GF-D8 (cell line): Measurements from ENCODE around the gene TBC1D30.
"Not testable (repeated sequence)": the region's sequence is repeated elsewhere in the genome, so short reads cannot be mapped to it uniquely, and the experiment has no call there.

Experiments
- DNase-seq: peaks from one replicate; lab custom pipeline; 2025; lab: John Stamatoyannopoulos, UW

Gene TBC1D30

DNA sequence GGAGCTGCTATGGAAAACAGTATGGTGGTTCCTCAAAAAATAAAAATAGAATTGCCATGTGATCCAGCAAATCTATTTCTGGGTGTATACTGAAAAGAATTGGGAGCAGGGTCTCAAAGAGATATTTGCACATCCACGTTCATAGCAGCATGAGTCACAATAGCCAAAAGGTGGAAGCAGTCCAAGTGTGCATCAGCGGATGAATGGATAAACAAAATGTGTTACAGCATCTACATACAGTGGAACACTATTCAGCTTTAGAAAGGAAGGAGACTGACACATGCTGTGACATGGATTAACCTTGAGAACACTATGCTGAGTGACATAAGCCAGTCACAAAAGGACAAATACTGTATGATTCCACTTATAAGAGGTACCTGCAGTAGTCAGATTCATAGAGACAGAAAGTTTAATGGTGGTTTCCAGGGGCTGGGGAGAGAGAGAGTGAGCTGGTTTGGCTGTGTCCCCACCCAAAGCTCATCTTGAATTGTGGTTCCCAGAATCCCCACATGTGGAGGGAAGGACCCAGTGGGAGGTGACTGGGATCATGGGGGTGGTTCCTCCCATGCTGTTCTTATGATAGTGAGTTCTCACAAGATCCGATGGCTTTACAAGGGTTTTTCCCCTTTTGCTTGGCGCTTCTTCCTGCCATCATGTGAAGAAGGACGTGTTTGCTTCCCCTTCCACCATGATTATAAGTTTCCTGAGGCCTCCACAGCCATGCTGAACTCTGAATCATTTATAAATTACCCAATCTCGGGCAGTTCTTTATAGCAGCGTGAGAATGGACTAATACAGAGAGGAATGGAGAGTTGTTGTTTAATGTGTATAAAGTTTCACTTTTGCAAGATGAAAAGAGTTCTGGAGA is 17.6 kb upstream of the TBC1D30 start:
- no peak for DNase-seq

DNA sequence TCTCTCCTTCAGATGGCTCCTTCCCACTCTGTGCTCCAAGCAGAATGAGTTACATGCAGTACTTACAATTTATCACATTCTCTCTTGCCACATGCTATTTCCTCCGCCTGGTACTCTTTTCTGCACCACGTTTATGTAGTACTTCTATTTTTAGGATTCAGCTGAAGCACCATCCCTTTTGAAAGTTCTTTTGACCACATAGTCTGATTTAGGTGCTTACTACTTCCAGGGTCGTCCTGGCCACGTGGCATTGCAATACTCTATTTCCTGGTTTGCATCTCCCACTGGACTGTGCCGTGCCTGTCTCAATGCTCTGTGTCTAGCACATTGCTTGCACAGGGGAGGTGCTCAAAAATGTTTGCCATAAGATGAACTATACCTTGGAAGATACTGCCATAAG is 16.3 kb upstream of the TBC1D30 start:
- DNase-seq, result no peak

DNA sequence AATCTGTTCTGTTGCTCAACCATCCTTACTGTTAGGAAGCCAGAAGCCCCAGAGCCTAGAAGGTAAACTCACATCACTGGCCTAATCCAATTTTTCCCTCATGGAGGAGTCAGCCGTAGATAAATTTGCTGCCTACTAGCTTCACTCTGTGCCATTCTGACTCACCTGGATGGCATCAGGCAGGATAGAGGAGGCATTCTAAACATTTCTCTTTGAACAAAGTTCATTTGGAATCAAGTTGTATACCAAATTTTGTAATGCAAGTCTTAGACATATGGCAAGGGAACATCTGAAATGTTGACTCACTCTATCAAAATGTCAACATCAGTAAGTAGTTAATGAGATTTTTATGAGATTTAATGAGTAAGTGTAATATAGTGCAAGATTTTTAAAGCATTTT is 13.6 kb upstream of the TBC1D30 start:
- no peak for DNase-seq

DNA sequence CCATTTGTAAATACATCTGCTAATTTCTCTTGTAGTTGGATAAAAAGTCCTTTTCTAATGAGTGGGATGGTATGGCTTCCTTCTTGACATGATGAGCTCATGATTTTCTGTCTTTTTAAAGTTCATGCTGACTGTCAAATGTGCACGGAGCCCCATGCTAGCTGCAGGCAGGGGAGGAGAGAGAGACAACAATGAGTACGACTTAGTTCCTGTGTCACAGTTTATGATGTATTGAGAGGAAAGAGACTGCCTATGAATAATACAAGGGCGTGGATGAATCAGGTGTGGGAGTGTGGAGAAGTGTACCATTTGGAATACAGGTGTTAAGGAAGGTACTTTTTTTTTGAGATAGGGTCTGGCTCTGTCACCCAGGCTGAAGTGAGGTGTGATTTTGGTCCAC is 10.7 kb upstream of the TBC1D30 start:
- DNase-seq, result no peak

DNA sequence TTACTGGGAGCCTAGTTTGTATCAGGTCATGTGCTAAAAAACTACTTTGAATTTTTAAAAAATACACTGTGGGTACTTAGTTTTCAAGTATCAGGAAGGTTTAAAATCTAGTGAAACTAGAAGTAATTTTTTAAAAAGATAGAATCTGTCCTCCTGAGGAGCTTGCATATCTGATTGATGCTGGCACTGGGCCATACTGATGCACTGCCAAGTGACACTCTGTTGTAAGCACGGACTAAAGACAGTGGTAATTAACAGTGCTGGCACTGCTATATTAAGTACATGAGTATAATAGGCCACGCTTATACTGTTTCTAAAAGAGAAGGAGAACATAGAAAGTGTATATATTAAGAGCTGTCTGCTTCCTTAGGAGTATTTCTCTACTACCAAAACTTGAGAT is 10.0 kb upstream of the TBC1D30 start:
- no peak for DNase-seq

DNA sequence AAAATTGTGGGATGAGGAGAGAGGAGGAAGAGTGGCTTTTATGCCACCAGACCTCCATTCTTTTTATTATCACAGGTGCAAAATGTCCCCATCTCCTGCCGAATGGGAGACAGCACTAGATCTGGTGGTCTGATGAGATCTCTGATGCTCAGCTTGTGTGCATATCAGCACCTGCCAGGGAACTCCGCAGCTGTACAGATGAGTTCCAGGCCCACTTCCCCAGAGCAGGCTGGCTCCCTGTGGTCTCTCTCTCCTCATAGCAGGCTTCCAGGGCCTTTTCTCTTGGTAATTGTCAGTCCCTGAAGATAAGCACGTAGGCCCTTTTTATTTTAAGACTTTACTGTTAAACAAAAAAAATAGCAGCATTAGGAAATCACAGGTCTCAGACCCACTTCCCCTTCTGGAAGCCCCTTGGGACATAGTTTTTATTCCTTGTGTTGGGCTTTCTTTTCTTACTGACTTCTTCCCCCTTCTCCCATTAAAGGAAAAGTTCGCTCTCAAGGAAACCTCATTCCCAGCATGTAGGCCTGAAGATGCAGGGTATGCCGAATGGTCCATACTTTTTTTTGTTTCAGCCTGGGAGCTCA is 4.5 kb upstream of the TBC1D30 start:
- no peak for DNase-seq

DNA sequence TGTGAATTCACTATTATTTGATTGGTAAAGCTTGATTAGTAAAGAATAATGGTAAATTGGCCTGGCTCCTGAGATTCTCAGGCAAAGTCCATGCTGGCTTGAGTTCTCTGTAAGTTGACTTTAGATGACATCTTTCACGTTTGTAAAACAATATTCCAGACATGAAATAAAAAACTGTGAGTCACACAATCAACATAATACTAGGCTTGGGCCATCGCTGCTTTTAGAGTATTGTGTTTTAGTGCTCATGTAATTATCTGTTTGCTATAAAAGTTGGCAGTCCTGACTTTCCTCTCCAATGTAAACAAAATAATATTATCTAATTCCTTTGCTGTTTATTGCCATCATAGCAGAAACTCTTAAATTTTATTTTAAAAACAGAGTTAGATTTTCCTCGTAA is 3.9 kb upstream of the TBC1D30 start:
- no peak for DNase-seq

DNA sequence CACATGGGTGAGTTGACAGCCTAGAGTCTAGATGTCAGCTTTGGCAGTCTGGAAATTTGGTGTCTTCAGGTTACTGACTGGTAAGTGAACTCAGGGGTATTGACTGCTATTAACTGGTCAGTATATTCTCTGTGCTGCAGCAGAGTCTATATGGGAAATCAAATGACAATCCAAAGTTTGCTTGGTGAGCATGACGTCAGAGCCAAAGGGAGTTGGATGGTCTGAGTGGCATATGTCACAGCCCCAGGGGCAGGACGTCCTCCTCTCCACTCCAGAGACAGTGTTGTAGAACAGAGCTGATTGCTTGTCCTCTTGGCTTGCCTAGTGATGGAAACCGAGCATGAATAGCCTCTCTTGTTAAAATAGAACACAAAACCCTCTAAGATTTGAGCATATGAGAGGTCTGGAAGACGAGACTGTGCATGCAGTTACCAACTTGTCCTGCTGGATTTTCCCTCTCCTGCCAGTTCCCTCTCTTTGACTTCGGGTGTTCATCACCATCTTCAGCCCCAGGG is 3.3 kb upstream of the TBC1D30 start:
- DNase-seq, result no peak

DNA sequence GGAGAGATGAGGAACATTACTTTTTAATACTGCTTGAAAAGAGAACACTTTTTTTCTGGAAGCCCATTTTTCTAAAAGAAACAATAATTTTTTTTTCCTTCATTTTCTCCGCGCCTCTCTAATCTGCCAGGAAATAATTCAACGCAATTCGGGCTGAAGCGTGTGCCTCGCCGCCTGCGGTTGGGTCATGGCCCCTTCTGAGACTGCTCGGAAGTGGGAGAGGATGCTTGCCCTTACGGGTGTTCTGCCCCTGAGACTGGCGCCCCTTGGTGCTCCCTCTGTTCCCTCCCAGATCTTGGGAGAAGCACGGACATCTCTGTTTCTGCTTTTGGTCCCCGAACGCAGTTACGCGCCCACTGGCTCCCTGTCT is 332 bp upstream of the TBC1D30 start:
- DNase-seq, result no peak

DNA sequence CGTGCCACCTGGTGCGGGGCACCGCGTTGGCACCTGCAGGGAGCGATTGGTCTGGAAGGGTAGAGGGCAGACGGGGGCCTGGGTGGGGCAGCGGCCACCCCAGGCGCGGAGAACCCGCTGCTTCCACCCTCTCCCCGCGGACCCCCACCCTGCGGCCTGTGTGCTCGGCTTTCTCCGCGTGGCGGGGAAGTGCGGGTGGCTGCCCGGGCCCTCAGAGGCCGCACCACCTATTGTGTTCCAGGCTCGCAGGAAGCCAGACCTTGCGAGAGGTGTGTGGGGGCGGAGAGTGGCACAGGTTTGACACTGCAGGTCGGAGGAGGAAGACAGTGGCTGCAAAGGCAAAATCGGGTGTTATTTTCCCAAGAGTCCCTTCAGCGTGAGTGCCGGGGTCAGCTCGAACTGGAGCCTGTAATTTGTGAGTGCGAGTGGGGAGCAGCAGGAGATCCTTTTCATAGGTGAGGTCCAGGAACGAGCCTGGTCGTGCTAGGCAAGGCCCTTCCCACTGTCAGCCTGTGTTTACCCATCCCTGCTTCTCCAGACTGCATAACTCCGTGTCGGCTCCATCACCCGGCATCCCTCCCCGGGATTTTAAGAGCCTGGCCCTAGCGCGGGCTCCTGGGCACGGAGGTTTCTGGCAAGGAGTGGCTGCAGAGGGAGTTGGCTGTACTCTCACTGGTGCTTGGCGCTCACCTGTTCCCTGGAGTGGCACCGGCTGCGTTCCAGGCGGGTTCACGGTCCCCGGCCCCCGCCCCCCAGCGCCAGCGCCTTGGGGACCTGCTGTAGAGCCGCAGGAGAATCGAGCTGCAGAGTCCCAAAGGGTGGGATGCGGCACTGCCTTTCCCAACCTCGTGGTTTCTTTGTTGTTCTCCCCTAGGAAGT is 935 bp downstream of the TBC1D30 start:
- DNase-seq, result no peak

DNA sequence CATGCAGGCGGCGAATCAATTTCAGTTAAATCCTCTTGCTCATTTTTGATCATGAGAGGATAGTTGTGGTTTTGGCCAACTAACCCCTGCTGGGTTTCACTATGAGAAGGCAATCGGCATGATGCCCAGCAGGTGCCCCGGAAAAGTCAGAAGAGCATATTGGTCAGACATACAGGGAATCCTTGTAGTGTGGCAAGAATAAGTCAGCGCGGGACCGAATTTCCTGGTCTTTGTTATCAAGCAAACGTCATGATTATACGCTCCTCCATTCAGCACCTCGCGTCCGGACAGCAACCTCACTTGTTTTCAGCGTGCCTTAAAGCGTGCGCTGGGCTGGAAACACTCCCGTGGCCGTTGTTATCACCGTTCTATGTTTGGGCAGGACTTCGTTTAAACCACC is 1.8 kb downstream of the TBC1D30 start:
- DNase-seq, result no peak

DNA sequence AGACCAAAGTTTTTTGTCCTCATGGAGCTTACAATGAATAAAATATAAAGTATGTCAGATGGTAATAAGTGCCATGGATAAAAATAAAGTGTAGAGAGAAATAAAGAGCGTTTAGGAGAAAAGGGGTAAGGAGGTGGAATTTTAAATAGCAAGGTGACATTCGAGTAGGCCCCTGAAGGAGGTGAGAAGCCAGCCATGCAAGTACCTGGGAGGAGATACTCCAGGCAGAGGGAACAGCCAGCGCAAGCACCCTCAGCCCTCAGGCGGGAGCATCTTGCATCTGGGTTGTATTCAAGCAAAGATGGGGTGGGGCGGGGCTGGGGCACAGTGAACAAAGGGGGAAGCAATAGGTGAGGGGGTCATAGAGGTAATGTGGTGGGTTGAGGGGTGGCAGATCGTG is 4.3 kb downstream of the TBC1D30 start:
- no peak for DNase-seq

DNA sequence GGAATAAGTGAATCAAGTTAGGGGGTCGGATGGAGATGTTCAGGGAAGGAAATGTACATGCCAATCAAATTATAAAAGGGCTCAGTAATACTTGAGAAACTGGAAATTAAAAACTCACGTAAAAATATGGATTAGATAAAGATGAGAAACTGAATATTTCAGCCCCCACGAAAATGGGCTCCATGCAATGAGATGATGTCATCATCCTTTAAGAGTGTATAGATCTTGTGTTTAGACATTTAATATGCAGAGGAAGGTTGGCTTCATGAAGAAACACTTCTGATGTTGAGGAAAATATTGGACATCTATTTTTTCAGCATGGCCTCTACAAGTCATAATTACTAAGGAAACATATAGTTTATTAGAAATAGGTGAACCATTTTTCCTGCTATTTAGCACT is 9.5 kb downstream of the TBC1D30 start:
- DNase-seq, result no peak

DNA sequence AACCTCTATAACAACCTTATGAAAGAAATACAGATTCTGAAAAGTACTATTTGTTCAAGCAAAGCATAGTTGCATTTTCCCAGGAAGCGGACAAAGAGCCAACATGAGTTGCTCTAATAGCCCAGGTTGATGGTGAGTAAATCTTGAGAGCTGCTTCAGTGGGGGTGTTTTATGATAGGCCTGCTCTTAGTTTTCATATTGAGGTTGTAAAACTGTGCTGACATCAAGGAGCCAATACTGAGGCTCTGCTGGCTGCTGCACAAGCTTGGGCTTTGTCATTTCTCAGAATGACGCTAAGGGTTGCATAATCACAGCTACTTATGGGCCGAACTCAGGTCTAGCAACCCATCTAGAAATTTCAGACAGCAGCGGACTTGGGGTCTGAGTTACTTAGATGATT is 11.5 kb downstream of the TBC1D30 start:
- no peak for DNase-seq

DNA sequence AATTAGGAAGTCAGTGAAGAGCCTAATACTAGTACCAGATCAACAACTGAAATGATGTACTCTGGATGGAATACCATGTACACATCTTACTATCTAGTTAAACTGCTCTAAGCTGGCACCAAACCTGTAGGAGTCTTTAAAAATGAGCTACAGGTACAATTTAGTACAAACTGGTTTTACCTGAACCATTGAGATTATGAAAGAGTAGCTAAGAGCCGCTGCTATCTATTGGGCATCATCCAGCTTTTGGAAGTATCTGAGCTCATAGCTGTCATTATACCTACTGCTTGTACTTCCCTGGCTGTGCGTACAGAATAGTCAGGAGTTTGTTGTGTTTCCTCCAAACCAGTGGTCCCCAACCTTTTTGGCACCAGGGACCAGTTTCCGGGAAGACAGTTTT is 12.4 kb downstream of the TBC1D30 start:
- DNase-seq, result no peak

DNA sequence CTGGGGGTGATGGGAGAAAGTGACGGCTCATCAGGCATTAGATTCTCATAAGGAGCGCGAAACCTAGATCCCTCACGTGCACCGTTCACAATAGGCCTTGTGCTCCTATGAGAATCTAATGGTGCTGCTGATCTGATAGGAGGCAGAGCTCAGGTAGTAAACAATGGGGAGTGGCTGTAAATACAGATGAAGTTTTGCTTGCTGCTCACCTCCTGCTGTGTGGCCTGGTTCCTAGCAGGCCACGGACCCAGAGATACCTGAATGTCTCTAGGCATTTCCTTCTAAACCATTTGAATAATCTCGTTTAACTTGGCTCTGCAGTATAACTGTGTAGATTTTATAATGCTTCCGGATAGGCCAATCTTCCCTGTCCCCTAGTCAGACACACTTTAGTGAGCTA is 13.0 kb downstream of the TBC1D30 start:
- no peak for DNase-seq

DNA sequence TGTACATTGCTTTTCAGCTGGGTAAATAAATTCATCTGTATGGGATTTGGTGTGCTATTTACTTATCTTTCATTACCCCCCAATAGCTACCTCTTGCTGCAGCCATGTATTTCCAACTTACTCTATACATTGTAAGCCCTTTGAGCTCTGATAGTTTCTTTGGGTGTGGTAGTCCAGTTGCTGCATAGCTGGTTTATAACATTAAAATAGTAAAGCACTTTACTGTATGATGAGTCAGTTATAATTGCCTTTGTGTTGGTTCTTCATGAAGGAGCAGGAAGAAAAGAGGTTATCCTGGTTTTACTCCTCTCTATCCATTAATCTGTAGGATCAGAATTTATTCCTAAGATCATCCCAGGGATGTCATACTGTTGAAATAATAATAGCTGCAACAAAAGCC is 15.7 kb downstream of the TBC1D30 start:
- no peak for DNase-seq

DNA sequence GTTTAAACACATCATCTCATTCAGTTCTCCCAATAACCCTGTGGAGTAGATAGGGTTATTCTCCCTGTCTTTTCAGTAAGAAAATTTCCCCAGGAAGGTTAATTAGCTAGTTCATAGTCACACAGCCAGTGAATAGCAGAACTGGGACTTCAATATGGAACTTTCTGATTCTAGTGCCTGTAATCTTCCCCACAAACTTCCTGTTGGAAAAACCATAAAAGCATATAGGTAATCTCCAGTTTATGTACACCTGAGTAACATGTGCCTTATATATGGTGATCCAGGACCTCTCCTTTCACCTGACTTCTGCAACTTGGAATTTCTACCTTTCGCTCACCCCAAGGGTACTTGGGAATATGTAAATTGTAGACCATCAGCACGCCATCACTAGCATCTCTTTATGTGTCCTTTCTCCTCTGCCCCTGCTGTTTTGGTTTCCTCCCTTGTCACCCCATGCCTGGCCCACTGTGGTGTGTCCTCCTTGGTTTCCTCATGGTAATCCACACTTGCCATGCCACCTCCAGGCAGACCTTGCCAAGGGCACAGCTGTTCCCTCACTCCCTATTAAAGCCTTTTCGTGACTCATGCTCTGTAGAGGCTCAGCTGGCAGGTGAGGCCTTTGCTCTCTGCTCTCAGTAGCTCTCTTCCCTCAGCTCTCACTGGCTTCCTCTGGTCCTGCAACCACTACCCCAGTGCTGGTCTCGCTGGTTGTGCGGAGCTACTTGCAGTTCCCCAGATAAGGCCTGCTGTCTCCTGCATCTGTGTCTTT is 16.7 kb downstream of the TBC1D30 start:
- DNase-seq, result no peak

DNA sequence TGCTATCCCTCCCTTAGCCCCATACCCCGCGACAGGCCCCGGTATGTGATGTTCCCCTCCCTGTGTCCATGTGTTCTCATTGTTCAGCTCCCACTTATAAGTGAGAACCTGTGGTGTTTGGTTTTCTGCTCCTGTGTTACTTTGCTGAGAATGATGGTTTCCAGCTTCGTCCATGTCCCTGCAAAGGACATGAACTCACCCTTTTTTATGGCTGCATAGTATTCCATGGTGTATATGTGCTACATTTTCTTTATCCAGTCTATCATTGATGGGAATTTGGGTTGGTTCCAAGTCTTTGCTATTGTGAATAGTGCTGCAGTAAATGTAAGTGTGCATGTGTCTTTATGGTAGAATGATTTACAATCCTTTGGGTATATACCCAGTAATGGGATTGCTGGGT is 24.0 kb downstream of the TBC1D30 start:
- DNase-seq, result not testable (repeated sequence)

DNA sequence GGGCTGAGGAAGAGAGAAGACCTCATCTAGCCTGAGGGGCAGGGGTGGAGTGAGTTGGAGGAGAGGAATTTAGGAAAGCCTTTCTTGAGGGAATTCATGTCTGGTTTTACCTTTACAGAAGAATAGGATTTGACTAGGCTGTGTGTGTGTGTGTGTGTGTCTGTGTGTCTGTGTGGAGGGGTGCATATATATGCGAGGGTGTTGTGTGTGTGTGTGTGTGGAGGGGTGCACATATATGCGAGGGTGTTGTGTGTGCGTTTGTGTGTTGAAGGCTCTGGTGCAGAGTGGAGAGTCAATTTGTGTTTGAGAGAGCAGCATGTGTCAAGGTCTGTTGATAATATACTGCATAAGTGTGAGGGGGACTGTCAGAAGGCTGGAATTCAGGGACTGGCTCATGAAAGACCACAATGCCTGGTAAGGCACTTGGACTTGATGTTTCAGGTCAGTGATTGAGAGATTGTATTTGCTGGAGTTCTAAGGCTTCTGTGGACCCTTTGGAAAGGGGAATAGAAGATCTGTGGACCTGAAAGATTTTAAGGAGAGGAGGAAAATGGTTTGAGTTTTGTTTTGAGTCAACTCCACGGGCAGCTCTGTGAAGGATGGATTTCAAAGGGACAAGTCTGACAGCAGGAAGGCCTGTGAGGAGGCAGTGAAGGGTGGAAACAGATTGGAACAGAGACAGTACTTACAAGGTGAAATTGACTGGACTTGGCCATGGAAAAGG is 34.6 kb downstream of the TBC1D30 start:
- no peak for DNase-seq

DNA sequence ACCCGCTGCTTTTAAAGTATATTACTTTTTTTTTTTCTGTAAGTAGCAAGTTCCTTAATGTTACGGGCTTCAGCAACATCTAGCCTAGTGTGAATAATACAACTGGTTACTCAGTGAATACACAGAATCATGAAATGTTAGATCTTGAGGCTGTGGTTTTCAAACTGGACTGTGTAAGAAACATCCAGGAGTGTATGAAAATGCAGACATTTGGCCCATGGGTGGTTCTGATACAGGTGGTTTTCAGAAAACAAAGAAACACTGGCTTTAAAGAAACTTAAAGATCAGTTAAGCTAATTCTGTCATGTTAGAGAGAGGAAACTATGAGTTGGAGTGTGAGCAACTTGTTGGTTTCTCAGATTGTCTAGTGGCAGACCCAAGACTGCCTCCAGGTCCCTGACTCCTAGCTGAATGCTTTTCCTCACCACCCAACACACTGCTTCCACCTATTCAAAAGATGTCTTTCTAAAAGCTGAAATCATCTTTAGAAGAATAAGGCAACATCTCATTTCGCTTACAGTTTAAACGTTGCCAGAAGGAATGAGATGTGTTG is 36.1 kb downstream of the TBC1D30 start:
- no peak for DNase-seq
